T-helper 1 cell treated with Interleukin-12 subunit alpha and Interleukin-12 subunit beta and Interleukin-4 antibody, amounts not matched to agents 30 μg/mL and 1 μg/mL, for 36 hours (primary cell): ENCODE data around the gene NAT9.

ENCODE experiments used
- H3K27ac Mint-ChIP-seq: one replicate; pipeline ENCODE4 v1.8.0; 2021; ENCODE audit warnings: mild to moderate bottlenecking, mixed read lengths
- H3K27me3 Mint-ChIP-seq: one replicate; pipeline ENCODE4 v1.8.0; 2021; ENCODE audit warnings: low read depth, mixed read lengths
- H3K36me3 Mint-ChIP-seq: one replicate; pipeline ENCODE4 v1.8.0; 2021; ENCODE audit warnings: low read depth, mixed read lengths
- H3K4me1 Mint-ChIP-seq: one replicate; pipeline ENCODE4 v1.8.0; 2021; ENCODE audit warnings: low read depth, mixed read lengths
- H3K4me3 Mint-ChIP-seq: one replicate; pipeline ENCODE4 v1.8.0; 2021; ENCODE audit warnings: mild to moderate bottlenecking, moderate library complexity, mixed read lengths
- H3K9me3 Mint-ChIP-seq: one replicate; pipeline ENCODE4 v1.8.0; 2021; ENCODE audit warnings: mixed read lengths

The NAT9 gene

DNA sequence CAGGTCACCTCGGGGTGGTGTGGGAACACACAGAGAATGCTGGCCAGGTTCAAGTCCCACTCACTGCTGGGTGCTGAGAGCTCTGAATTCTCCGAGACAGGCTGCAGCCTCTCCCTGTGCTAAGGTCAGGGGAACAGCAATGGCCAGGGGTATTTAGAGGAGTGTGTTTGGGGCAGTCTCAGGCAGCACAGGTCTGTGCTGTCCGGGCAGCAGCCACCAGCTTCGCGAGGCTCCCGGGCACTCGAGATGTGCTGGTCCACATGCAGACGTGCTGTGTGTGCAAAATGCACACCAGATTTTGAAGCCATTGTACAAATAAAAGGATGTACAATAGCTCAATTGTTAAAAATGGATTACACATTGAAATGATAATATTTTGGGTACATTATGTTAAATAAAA, 20.6 kb downstream of the NAT9 start:
- Mint-ChIP-seq H3K27me3 (no peaks in the 10 kb centered on the region), H3K36me3 (peaks cover 30% of the 10 kb centered on the region), H3K4me1 (peaks cover 72% of the 10 kb centered on the region), H3K27ac (no peak overlapping the region), H3K4me3 (no peak overlapping the region), H3K9me3 (no peaks in the 10 kb centered on the region)

DNA sequence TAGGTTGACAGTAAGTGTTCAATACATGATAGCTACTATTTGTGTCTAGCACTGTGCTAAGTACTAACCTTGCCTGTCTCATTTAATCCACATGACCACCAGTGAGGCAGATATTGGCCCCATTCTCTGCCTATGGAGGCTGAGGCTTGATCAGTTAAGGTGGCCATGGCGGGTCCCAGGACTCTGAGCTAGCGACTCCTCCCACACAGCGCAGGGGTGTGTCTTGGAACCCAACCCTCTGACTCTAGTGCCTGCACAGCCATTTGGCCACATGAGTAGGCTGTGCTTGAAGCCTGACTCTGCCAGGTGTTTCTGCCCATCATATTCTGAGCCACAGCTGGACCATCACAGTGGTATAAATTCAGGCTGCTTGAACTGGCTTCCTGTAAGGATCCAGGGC, 21.3 kb downstream of the NAT9 start:
- Mint-ChIP-seq H3K4me3 (no peak overlapping the region), H3K27ac (no peak overlapping the region), H3K4me1 (peaks cover 69% of the 10 kb centered on the region), H3K27me3 (no peaks in the 10 kb centered on the region), H3K9me3 (no peaks in the 10 kb centered on the region), H3K36me3 (peaks cover 37% of the 10 kb centered on the region)

DNA sequence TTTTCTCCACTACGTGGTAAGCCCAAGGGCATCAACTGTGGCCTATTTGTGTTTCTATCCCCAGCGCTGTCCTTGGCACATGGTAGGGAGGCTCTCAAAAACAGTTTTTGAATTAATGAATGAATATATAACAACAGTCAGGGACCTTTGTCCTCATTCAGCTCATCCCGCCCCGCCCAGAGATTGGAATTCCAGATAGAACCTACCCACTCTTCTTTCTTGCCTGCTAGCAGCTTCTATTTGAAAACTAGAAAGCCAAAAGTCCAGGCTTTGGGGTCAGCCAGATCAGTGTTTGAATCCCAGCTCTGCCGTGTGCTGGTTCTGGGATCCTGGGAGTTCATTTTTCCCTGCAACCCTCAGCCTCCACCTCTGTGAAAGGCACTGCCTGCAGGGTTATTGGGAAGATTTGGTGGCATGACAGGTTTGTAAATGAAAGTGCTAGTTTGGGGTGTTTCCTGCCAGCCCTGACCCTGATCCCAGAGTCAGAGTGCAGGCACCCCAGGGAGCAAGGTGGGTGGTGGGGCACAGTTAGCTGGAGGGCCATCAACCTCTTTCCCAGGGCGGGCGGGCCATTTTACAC, 23.2 kb downstream of the NAT9 start:
- Mint-ChIP-seq H3K36me3 (peaks cover 42% of the 10 kb centered on the region), H3K27ac (peak overlapping the region; percentile 75), H3K27me3 (no peaks in the 10 kb centered on the region), H3K4me3 (peak overlapping the region; percentile 78), H3K9me3 (no peaks in the 10 kb centered on the region), H3K4me1 (peaks cover 54% of the 10 kb centered on the region)

GRCh38 chr17:74752415-74752814, 23.7 kb downstream of the NAT9 start:
- Mint-ChIP-seq H3K36me3 (peaks cover 40% of the 10 kb centered on the region), H3K9me3 (no peaks in the 10 kb centered on the region), H3K27me3 (no peaks in the 10 kb centered on the region), H3K4me3 (peak overlapping the region; percentile 78), H3K4me1 (peaks cover 51% of the 10 kb centered on the region), H3K27ac (peak overlapping the region; percentile 75)

GRCh38 chr17:74750327-74751069, 25.6 kb downstream of the NAT9 start:
- Mint-ChIP-seq H3K9me3 (no peaks in the 10 kb centered on the region), H3K27ac (peak overlapping the region; percentile 84), H3K4me1 (peaks cover 56% of the 10 kb centered on the region), H3K27me3 (no peaks in the 10 kb centered on the region), H3K4me3 (peak overlapping the region; percentile 99), H3K36me3 (peaks cover 40% of the 10 kb centered on the region)

DNA sequence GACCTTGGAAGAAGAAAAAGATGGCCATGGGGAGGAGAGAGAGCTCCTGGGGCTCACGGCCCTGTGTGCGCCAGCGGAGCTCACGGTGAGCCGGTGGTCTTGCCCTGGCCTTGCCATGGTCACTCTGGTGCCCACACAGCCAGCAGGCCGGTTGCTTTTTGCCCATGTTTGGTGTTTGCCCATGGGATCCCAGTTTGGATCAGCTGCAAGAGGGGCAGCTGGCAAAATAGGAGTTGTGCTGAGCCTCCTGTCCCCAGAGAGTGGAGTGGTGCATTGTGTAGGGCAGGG, 26.2 kb downstream of the NAT9 start:
- Mint-ChIP-seq H3K9me3 (no peaks in the 10 kb centered on the region), H3K27ac (peak overlapping the region; percentile 78), H3K27me3 (no peaks in the 10 kb centered on the region), H3K4me3 (peak overlapping the region; percentile 99), H3K4me1 (peaks cover 51% of the 10 kb centered on the region), H3K36me3 (peaks cover 39% of the 10 kb centered on the region)

DNA sequence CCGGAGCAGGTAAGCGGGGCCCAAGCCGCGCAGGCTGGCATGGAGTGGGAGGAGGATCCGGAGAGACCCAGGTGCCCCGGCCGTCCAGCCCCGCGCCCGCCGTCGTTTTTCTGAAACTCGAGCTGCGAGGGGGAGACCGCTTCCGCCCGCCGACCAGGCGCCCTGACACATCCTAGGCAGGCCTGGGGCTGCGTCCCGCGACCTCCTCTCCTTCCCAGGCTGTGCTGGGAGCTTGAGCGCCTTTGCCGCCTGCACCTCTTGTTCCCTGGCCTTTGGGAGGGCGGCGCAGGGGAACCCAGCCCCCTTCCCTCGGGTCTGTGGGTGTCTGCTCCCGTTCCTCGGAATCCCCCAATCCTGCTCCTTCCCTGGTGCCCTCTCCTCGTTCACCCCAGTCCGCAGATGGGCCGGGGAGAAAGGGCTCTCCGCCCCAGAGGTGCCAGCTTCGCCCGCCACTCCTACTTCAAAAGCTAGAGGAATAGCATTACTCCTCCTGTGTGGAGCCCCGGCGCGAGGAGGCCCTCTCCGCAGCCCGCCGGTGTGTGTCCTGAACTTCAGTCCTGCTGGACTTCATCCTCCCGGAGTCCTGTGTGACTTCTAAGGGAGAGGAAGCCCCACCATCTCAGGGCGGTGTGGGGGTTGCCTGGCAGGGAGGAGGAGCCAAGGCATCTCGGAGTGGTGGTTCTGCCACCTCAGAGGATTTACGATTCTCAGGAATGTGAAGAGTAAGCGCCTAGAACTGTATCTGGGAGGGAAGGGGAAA, 26.7 kb downstream of the NAT9 start:
- H3K4me3 Mint-ChIP-seq: peak overlapping the region; percentile 99
- H3K36me3 Mint-ChIP-seq: peaks cover 38% of the 10 kb centered on the region
- no peaks in the 10 kb centered on the region for H3K9me3 Mint-ChIP-seq
- H3K27me3 Mint-ChIP-seq: no peaks in the 10 kb centered on the region
- H3K4me1 Mint-ChIP-seq: peaks cover 51% of the 10 kb centered on the region
- H3K27ac Mint-ChIP-seq: peak overlapping the region; percentile 78

- H3K4me1 Mint-ChIP-seq: peaks cover 54% of the 10 kb centered on the region
- peak within 1 kb of the TSS; percentile 78 for H3K27ac Mint-ChIP-seq
- H3K36me3 Mint-ChIP-seq: peaks cover 41% of the 10 kb centered on the region
- peak within 1 kb of the TSS; percentile 99 for H3K4me3 Mint-ChIP-seq
- H3K27me3 Mint-ChIP-seq: no peaks in the 10 kb centered on the region
- no peaks in the 10 kb centered on the region for H3K9me3 Mint-ChIP-seq
Observed at GRCh38 chr17:74748529-74749278, 27.4 kb downstream of the NAT9 start, which contains the start of gene NHERF1. Gene NHERF1 (plus strand): TSS chr17:74748628. CDS start chr17:74748847, 219 bp downstream.

- Mint-ChIP-seq H3K4me1 (peaks cover 54% of the 10 kb centered on the region), H3K9me3 (no peaks in the 10 kb centered on the region), H3K27me3 (no peaks in the 10 kb centered on the region), H3K36me3 (peaks cover 44% of the 10 kb centered on the region), H3K27ac (no peak overlapping the region), H3K4me3 (no peak overlapping the region)
Observed at GRCh38 chr17:74748279-74748528, 27.9 kb downstream of the NAT9 start.

DNA sequence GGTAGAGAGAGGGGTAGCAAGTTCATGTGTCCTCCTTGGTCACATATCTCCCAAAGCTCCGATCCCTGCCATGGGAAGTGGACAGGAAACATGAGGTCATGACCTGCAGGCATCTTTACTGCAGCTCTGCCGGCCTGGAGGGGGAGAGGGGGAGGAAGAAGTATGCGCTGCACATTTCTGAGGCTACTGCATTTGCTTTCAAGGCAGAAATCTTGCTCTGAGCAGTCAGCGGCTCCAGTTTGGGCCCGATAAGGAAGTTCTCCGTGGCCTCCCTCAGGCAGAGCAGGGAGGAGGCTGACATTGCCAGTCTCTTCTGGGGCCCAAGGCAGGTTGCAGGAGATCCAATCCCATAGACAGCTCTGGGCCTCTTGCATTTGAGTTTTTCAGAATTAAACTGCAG, 29.2 kb downstream of the NAT9 start:
- H3K4me1 Mint-ChIP-seq: peaks cover 54% of the 10 kb centered on the region
- H3K27ac Mint-ChIP-seq: peak overlapping the region; percentile 71
- no peaks in the 10 kb centered on the region for H3K27me3 Mint-ChIP-seq
- H3K9me3 Mint-ChIP-seq: no peaks in the 10 kb centered on the region
- peaks cover 37% of the 10 kb centered on the region for H3K36me3 Mint-ChIP-seq
- peak overlapping the region; percentile 67 for H3K4me3 Mint-ChIP-seq

DNA sequence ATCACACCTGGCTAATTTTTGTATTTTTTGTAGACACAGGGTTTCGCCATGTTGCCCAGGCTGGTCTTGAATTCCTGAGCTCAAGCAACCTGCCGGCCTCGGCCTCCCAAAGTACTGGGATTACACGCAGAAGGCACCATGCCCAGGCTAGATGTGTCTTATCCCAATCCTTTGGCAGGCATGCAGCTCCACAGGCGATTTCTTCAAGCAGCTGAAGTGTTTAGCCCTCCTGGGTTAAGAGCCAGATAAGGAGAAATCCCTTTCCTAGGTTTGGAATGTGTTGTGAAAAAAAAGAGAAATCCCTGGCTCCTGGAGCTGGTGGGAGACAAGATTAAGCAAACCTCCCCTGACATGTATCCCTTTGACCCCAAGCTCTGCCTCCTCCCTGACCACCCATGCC, 29.8 kb downstream of the NAT9 start:
- H3K4me1 Mint-ChIP-seq: peaks cover 54% of the 10 kb centered on the region
- peak overlapping the region; percentile 71 for H3K27ac Mint-ChIP-seq
- H3K4me3 Mint-ChIP-seq: no peak overlapping the region
- H3K9me3 Mint-ChIP-seq: no peaks in the 10 kb centered on the region
- H3K27me3 Mint-ChIP-seq: no peaks in the 10 kb centered on the region
- peaks cover 36% of the 10 kb centered on the region for H3K36me3 Mint-ChIP-seq

- H3K4me3 Mint-ChIP-seq: no peak overlapping the region
- H3K27ac Mint-ChIP-seq: no peak overlapping the region
- H3K36me3 Mint-ChIP-seq: peaks cover 29% of the 10 kb centered on the region
- H3K9me3 Mint-ChIP-seq: no peaks in the 10 kb centered on the region
- H3K4me1 Mint-ChIP-seq: peaks cover 51% of the 10 kb centered on the region
- no peaks in the 10 kb centered on the region for H3K27me3 Mint-ChIP-seq
Observed at GRCh38 chr17:74745548-74746177, 30.5 kb downstream of the NAT9 start.

DNA sequence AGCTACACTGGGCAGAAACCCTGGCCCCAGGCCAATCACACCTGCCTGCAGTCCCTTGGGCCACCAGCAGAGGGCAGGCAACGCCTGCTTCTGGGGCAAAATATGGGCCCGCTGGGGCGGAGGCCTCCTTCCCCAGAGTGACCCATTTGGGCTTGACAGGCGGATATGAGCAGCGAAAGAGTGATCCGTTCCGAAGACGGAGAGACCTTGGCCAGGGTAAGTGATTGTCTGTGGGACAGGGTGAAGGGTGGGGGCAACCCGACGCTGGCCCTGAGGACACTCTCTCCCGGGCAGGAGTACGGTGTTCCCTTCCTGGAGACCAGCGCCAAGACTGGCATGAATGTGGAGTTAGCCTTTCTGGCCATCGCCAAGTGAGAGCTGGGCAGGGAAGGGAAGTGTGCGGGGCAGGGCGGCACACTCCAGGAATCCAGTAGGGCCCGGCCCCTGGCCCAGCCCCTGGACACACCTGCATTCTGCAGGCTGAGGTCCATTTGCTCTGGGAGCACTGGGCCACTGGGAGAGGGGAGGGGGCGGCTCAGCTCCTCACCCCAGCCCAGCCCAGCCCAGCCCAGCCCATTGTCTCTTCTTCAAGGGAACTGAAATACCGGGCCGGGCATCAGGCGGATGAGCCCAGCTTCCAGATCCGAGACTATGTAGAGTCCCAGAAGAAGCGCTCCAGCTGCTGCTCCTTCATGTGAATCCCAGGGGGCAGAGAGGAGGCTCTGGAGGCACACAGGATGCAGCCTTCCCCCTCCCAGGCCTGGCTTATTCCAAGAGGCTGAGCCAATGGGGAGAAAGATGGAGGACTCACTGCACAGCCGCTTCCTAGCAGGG, 31.2 kb downstream of the NAT9 start:
- peak overlapping the region; percentile 74 for H3K27ac Mint-ChIP-seq
- H3K9me3 Mint-ChIP-seq: no peaks in the 10 kb centered on the region
- H3K4me1 Mint-ChIP-seq: peaks cover 56% of the 10 kb centered on the region
- no peaks in the 10 kb centered on the region for H3K27me3 Mint-ChIP-seq
- peaks cover 28% of the 10 kb centered on the region for H3K36me3 Mint-ChIP-seq
- H3K4me3 Mint-ChIP-seq: peak overlapping the region; percentile 72

GRCh38 chr17:74744349-74744713, 31.8 kb downstream of the NAT9 start:
- Mint-ChIP-seq H3K36me3 (peaks cover 22% of the 10 kb centered on the region), H3K4me1 (peaks cover 60% of the 10 kb centered on the region), H3K27me3 (no peaks in the 10 kb centered on the region), H3K9me3 (no peaks in the 10 kb centered on the region), H3K27ac (peak overlapping the region; percentile 74), H3K4me3 (peak overlapping the region; percentile 72)
